Measurements from ENCODE around the gene MSANTD2. TPM values are rescaled to one million over a fixed set of nuclear protein-coding genes. Genes with fewer than 3 reads are reported as not detected.
A peak's percentile ranks its signal among the peaks of the same experiment; 100 is the strongest.

The MSANTD2 gene
- total RNA-seq: 9.8 TPM

DNA sequence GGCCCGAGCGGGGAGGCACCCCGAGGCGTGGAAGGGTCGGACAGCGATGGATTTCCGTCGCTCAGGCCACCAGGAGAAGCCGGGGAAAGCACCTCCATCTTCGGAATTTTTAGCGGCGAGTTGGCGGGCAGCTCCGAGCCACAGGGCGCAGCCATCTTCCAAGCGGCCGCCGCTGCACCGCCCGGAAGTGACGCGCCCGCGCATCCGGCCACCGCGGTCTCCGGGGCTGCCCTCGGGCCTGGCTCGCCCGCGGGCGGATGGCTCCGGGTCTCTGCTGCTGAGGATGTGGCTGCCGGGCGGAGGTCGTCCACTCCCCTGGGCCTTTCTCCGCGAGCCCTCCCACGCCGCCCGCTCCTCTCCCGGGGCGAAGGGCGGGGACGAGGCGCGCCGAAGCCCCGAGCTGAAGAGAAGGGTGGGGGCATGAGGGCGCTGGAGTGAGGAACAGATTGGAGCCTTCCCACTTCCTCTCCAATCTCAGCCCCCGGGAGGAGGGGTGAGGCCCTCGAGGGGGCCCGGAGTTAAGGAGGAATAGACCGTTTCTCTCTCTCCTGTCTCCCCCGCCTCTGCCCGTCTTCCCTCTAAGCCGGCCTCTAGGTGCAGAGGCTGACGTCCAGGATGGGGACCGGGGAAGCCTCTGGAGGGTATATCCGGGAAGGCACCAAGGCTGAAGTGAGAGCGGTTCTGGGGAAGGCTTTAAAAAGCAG lies at the start of gene MSANTD2:
Gene MSANTD2, minus strand, starts transcription at position 181 of the 704 bp plus-strand sequence. Its CDS starts 26 bp downstream, at position 155.
- Histone ChIP-seq H3K4me1 (peaks cover 34% of the 10 kb centered on the region), H3K27me3 (no peaks in the 10 kb centered on the region), H3K36me3 (no peaks in the 10 kb centered on the region), H3K9me3 (no peaks in the 10 kb centered on the region), H3K4me3 (peak within 1 kb of the TSS; percentile 70 to 93), H3K27ac (peak within 1 kb of the TSS; percentile 90)
- TF ChIP-seq POLR2A (IDR thresholded peaks at IDR 0.05): peak in 1 of 2 donors; percentile 56
- TF ChIP-seq POLR2AphosphoS5 (IDR thresholded peaks at IDR 0.05; ENCODE audit: insufficient read depth in 1 of 2, low read depth in 1 of 2): peak in 1 of 2 donors; percentile 90
- TF ChIP-seq, protein P1, sequence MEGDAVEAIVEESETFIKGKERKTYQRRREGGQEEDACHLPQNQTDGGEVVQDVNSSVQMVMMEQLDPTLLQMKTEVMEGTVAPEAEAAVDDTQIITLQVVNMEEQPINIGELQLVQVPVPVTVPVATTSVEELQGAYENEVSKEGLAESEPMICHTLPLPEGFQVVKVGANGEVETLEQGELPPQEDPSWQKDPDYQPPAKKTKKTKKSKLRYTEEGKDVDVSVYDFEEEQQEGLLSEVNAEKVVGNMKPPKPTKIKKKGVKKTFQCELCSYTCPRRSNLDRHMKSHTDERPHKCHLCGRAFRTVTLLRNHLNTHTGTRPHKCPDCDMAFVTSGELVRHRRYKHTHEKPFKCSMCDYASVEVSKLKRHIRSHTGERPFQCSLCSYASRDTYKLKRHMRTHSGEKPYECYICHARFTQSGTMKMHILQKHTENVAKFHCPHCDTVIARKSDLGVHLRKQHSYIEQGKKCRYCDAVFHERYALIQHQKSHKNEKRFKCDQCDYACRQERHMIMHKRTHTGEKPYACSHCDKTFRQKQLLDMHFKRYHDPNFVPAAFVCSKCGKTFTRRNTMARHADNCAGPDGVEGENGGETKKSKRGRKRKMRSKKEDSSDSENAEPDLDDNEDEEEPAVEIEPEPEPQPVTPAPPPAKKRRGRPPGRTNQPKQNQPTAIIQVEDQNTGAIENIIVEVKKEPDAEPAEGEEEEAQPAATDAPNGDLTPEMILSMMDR (IDR thresholded peaks at IDR 0.05): peak in 1 of 3 experiments; percentile 25
- intact Hi-C loops (cut with DNase I): no loop called here
- peak in 1 of 2 donors; percentile 91 for DNase-seq (ENCODE audit: extremely low spot score in 2 of 2)

DNA sequence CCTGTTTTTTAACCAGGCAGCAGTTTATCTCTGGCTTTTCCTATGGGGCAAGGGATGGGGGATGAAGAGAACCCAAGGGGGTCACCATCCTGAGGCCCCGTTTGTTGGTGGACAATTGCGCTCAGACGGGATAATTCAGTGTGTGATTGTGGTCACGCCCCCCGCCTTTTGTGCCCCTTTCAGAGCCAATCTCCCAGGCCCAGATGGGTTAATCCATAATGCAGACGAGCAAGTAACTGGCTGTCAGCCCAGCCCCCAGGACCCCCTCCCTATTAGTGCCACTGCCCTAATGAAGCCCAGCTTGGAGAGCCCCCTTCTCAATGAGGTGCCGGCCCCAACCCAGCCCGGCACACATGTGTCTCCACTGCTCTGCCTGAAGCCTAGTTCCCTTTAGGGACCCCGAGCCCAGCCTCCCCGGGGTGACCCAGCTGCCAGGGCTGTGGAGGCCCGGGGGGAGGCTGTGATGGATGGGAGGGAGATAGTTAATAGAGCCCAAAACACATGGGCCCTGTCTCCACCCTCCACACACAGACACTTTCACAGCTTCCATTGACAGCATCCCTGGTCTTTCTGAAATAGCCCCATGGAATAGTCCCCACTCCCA lies 46.0 kb upstream of the MSANTD2 start:
- no peak for DNase-seq (ENCODE audit: extremely low spot score in 2 of 2)
- TF ChIP-seq POLR2AphosphoS5 (IDR thresholded peaks at IDR 0.05; ENCODE audit: insufficient read depth in 1 of 2, low read depth in 1 of 2): no peak
- TF ChIP-seq POLR2A (IDR thresholded peaks at IDR 0.05): no peak
- TF ChIP-seq, protein P1 (IDR thresholded peaks at IDR 0.05): no peak
- Histone ChIP-seq H3K36me3 (no peaks in the 10 kb centered on the region), H3K4me1 (no peaks in the 10 kb centered on the region), H3K9me3 (no peaks in the 10 kb centered on the region), H3K4me3 (no peak overlapping the region), H3K27me3 (no peaks in the 10 kb centered on the region), H3K27ac (no peak overlapping the region)
- intact Hi-C loops (cut with DNase I): no loop called here

DNA sequence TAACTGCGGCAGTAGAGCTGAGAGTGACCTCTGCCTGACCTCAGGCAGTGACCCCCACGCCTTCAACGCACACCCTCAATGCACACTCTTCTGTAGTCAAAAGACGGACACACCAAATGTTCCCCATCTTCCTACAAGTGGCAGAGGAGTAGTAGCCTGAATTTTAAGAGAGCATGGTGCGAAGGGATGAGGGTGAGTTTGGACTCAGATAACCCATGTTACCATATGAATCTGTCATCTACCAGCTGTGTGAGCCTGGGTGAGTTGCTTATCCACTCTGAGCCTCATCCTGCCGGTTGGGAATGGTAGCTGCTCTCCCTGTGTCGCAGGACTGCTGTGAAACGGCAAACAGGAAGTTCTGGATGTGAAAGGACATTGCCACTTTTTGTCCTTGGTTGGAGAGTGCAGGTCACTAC lies 44.5 kb upstream of the MSANTD2 start:
- no peak overlapping the region for H3K27ac ChIP-seq
- no peak overlapping the region for H3K4me3 ChIP-seq
- no peaks in the 10 kb centered on the region for H3K27me3 ChIP-seq
- no peak for DNase-seq (ENCODE audit: extremely low spot score in 2 of 2)
- no peaks in the 10 kb centered on the region for H3K9me3 ChIP-seq
- H3K4me1 ChIP-seq: peaks cover 4% of the 10 kb centered on the region
- no peaks in the 10 kb centered on the region for H3K36me3 ChIP-seq
- no peak for TF ChIP-seq POLR2A (IDR thresholded peaks at IDR 0.05)
- TF ChIP-seq POLR2AphosphoS5 (IDR thresholded peaks at IDR 0.05; ENCODE audit: insufficient read depth in 1 of 2, low read depth in 1 of 2): no peak
- TF ChIP-seq, protein P1 (IDR thresholded peaks at IDR 0.05): no peak
- intact Hi-C loops (cut with DNase I): no loop called here

DNA sequence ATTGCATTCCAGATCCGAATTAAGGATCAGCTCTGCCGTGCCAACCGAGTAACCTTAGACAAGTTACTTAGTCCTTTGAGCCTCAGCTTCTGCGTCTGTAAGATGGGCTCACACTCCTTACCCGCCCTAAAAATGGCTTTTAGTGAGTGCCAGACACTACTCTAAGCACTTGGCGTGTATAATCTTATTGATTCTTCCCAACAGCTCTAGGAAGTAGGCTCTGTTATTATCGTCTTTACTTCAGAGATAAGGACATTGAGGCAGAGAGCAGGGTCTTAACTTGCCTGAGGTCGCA lies 43.4 kb upstream of the MSANTD2 start:
- TF ChIP-seq, protein P1 (IDR thresholded peaks at IDR 0.05): no peak
- no peak for TF ChIP-seq POLR2AphosphoS5 (IDR thresholded peaks at IDR 0.05; ENCODE audit: insufficient read depth in 1 of 2, low read depth in 1 of 2)
- no peak for TF ChIP-seq POLR2A (IDR thresholded peaks at IDR 0.05)
- Histone ChIP-seq H3K27ac (no peak overlapping the region), H3K36me3 (no peaks in the 10 kb centered on the region), H3K4me3 (no peak overlapping the region), H3K9me3 (no peaks in the 10 kb centered on the region), H3K4me1 (peaks cover 13% of the 10 kb centered on the region), H3K27me3 (peaks cover 5% of the 10 kb centered on the region)
- no peak for DNase-seq (ENCODE audit: extremely low spot score in 2 of 2)
- intact Hi-C loops (cut with DNase I): no loop called here

DNA sequence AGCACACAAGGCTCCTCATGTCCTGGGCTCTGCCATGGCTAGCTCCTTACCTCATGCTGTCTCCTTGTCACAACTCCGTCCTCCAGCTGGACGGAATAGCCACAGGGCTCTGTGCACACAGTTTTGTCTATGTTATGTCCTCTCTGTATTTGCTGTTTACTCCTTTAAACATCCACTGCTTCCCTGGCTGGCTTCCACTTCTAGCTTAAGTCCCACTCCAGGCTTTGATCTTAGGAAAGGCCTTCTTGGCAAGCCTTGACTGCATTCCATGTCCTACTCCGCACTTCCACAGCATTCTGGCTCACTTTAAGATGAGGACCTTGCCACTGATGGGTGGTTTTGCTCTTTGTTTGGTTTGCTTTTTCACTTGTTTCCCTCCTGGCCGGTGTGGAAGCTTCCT lies 42.1 kb upstream of the MSANTD2 start:
- Histone ChIP-seq H3K9me3 (no peaks in the 10 kb centered on the region), H3K36me3 (no peaks in the 10 kb centered on the region), H3K27me3 (peaks cover 8% of the 10 kb centered on the region), H3K27ac (no peak overlapping the region), H3K4me3 (no peak overlapping the region), H3K4me1 (peaks cover 13% of the 10 kb centered on the region)
- no peak for TF ChIP-seq POLR2AphosphoS5 (IDR thresholded peaks at IDR 0.05; ENCODE audit: insufficient read depth in 1 of 2, low read depth in 1 of 2)
- intact Hi-C loops (cut with DNase I): no loop called here
- DNase-seq (ENCODE audit: extremely low spot score in 2 of 2): no peak
